GM12872 (cell line): ENCODE measurements around the gene MME.

Experiments used
- TF ChIP-seq, protein P1 (sequence below): IDR thresholded peaks from 3 replicates; pipeline ENCODE4 v1.5.1; 2011; ENCODE audit warnings: low read depth, mild to moderate bottlenecking, low read length, moderate library complexity; ENCODE audit not compliant: insufficient read depth

MME gene

DNA sequence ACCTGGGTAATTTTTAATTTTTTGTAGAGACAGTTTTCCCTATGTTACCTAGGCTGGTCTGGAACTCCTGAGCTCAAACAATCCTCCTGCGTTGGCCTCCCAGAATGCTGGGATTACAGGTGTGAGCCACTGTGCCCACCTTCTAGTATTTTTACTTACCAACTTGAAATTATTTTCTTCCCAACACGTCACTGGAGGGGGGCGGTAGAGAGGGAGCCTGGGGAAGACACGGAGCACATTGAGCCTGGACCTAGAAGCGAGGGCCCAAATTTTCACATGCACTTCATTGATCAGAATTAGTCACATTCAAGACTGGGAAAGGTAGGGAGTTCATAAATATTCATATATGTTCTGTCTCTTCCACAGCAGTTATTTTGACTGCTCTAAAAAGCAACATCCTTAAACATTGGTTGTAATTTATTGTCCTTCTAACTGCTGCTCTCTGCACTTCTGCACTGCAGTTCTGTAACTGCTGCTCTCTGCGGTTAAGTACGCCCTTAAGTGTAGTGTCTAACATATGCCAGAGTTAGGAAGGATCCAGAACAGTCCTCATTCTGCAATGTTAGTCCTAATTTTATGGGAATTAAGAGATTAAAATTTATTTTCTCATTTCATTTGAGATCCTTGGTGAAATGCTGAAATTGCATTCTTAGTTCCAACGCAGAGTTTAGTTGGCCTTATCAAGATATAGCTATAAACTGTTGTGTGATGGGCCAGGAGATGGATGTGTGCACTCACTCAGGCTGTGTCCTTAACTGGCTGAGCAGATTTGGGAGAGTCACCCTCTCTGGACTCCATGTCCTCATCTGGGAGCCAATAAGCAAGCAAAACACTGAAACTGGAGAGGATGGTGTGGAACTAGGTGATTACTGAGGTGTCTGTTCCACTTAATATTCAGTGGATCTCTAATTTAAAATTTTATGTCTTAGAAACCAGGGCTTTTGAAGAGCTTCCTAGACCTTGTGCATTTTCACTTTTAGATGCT is 115.1 kb downstream of the MME start:
- TF ChIP-seq, protein P1, sequence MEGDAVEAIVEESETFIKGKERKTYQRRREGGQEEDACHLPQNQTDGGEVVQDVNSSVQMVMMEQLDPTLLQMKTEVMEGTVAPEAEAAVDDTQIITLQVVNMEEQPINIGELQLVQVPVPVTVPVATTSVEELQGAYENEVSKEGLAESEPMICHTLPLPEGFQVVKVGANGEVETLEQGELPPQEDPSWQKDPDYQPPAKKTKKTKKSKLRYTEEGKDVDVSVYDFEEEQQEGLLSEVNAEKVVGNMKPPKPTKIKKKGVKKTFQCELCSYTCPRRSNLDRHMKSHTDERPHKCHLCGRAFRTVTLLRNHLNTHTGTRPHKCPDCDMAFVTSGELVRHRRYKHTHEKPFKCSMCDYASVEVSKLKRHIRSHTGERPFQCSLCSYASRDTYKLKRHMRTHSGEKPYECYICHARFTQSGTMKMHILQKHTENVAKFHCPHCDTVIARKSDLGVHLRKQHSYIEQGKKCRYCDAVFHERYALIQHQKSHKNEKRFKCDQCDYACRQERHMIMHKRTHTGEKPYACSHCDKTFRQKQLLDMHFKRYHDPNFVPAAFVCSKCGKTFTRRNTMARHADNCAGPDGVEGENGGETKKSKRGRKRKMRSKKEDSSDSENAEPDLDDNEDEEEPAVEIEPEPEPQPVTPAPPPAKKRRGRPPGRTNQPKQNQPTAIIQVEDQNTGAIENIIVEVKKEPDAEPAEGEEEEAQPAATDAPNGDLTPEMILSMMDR: no peak

GRCh38 chr3:155196131-155197021 is 116.3 kb downstream of the MME start:
- TF ChIP-seq, protein P1: no peak

DNA sequence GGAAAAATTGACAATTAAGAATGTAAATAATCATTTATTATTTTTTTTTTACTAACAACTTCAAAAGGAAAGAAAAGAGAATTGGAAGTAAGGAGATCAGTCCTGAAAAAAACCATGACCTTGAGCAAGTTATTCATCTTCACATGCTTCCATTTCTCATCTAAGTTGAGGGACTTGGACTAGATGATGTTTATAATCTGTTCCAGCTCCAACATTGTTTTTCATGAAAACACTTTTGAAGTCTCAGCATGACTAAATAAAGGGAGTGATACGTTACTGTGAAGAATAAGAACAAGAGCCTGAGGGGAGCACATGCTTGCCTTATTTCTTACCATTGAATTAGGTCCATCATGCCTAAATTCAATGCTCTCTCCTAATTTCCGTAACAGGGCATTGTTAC is 117.7 kb downstream of the MME start:
- TF ChIP-seq, protein P1: no peak

- TF ChIP-seq, protein P1: no peak
Observed at GRCh38 chr3:155202626-155203025, 122.5 kb downstream of the MME start.

- TF ChIP-seq, protein P1: no peak
Observed at GRCh38 chr3:155204851-155205250, 124.7 kb downstream of the MME start.

DNA sequence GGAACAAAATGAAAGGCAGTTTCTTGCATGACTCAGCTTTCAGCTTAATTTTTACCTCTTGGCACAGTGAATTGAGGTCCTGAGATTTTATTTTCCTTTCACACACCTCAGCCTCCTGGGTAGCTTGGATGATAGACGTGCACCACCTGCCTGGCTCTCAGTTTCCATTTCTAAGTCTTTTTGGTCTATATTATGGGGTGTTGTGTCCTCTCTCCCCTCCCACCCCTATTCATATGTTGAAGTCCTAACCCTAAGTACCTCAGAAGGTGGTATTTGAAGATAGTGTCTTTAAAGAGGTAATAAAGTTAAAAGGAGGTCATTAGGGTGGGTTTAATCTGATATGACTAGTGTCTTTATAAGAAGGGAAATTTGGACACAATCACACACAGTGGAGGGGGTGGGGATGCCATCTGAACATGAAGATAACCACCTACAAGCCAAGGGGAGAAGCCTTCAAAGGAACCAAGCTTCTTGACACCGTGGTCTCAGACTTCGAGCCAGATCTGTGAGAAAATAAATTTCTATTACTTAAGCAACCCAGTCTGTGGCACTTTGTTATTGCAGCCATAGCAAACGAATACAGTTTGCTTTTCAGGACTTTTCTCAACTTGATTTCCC is 128.2 kb downstream of the MME start:
- TF ChIP-seq, protein P1: no peak

GRCh38 chr3:155210736-155211135 is 130.6 kb downstream of the MME start:
- TF ChIP-seq, protein P1: no peak
